ENCODE measurements around the gene LRRTM4.
"Not testable (repeated sequence)": the region's sequence is repeated elsewhere in the genome, so short reads cannot be mapped to it uniquely, and the experiment has no call there.

The LRRTM4 gene

GRCh38 chr2:76711490-76711889 lies 810.7 kb downstream of the LRRTM4 start:
- DNase-seq = no peak

DNA sequence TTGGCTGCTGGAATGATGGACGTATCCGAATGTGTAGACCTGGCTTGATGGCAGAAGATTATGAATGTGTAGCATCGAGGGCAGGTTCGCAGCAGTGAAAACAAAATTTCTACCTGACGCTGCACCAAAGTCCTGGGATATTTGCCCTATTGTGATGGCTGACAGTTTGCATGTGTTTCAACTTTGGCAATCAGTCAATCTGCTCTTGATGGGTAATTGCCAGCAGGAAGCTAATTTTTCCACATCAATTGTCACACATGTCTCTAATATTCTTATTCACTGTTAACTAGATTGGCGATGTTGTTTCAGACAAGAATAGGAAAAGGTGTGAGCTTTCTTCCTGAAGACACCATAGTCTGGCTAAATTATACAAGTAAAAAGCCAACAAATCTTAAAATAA lies 821.3 kb downstream of the LRRTM4 start:
- no peak for DNase-seq

- not testable (repeated sequence) for DNase-seq
Observed at GRCh38 chr2:76697998-76698713, 824.0 kb downstream of the LRRTM4 start.
